HEK293T (cell line): Measurements from ENCODE around the gene PCNX3.

ENCODE experiments used
- CTCF ChIA-PET: fragments of 350-600 bp; formaldehyde crosslinking; extraction: SDS; loops from one replicate; lab custom pipeline; 2021; ENCODE audit warnings: antibody characterized with exemption, inconsistent platforms; lab: Yijun Ruan, JAX
- POLR2A ChIA-PET: fragments of 350-600 bp; formaldehyde crosslinking; extraction: SDS; loops from one replicate; lab custom pipeline; 2020; ENCODE audit warnings: antibody characterized with exemption, inconsistent platforms; lab: Yijun Ruan, JAX
- DNase-seq: peaks from one replicate; pipeline ENCODE4 v3.0.0; 2012; ENCODE audit warnings: mixed read lengths; ENCODE audit errors: extremely low spot score
- ARNT ChIP-seq: fragments of 450-650 bp; IDR thresholded peaks from 2 replicates; pipeline ENCODE4 v1.6.1; 2017; ENCODE audit warnings: mild to moderate bottlenecking
- BHLHE40 ChIP-seq: fragments of 450-650 bp; IDR thresholded peaks from 2 replicates; pipeline ENCODE4 v1.6.1; 2016; ENCODE audit warnings: mild to moderate bottlenecking, moderate library complexity, borderline replicate concordance
- CTBP1 ChIP-seq: fragments of 450-650 bp; IDR thresholded peaks from 2 replicates; pipeline ENCODE4 v1.6.1; 2016; ENCODE audit warnings: borderline replicate concordance
- ELF4 ChIP-seq: fragments of 450-650 bp; IDR thresholded peaks from 2 replicates; pipeline ENCODE4 v1.6.1; 2017; ENCODE audit warnings: antibody characterized with exemption
- FOXA1 ChIP-seq: fragments of 450-650 bp; IDR thresholded peaks from 2 replicates; pipeline ENCODE4 v1.6.1; 2016; ENCODE audit warnings: mild to moderate bottlenecking
- FOXK2 ChIP-seq: fragments of 450-650 bp; IDR thresholded peaks from 2 replicates; pipeline ENCODE4 v1.6.1; 2016; ENCODE audit warnings: mild to moderate bottlenecking
- FOXM1 ChIP-seq: fragments of 450-650 bp; IDR thresholded peaks from 2 replicates; pipeline ENCODE4 v1.6.1; 2017; ENCODE audit warnings: mild to moderate bottlenecking, borderline replicate concordance
- HDGF ChIP-seq: fragments of 450-650 bp; IDR thresholded peaks from 2 replicates; pipeline ENCODE4 v1.6.1; 2017; ENCODE audit warnings: antibody characterized with exemption, borderline replicate concordance
- L3MBTL2 ChIP-seq: fragments of 450-650 bp; conservative IDR thresholded peaks from 2 replicates; pipeline ENCODE4 v1.6.1; 2016; ENCODE audit warnings: mild to moderate bottlenecking
- LEF1 ChIP-seq: fragments of 450-650 bp; IDR thresholded peaks from 2 replicates; pipeline ENCODE4 v1.6.1; 2017; ENCODE audit warnings: mild to moderate bottlenecking, borderline replicate concordance
- NFRKB ChIP-seq: fragments of 450-650 bp; IDR thresholded peaks from 2 replicates; pipeline ENCODE4 v1.6.1; 2016; ENCODE audit warnings: mild to moderate bottlenecking, moderate library complexity
- SP1 ChIP-seq: fragments of 450-650 bp; IDR thresholded peaks from 2 replicates; pipeline ENCODE4 v1.6.1; 2017
- SUZ12 ChIP-seq: fragments of 450-650 bp; IDR thresholded peaks from 2 replicates; pipeline ENCODE4 v1.6.1; 2016; ENCODE audit warnings: mild to moderate bottlenecking
- TARDBP ChIP-seq: fragments of 450-650 bp; IDR thresholded peaks from 2 replicates; pipeline ENCODE4 v1.6.1; 2016
- ZNF384 ChIP-seq: fragments of 450-650 bp; IDR thresholded peaks from 2 replicates; pipeline ENCODE4 v1.6.1; 2016
- TF ChIP-seq, protein P1 (sequence below): fragments of 450-650 bp; IDR thresholded peaks from 2 replicates; pipeline ENCODE4 v1.6.1; 2016

PCNX3 gene

DNA sequence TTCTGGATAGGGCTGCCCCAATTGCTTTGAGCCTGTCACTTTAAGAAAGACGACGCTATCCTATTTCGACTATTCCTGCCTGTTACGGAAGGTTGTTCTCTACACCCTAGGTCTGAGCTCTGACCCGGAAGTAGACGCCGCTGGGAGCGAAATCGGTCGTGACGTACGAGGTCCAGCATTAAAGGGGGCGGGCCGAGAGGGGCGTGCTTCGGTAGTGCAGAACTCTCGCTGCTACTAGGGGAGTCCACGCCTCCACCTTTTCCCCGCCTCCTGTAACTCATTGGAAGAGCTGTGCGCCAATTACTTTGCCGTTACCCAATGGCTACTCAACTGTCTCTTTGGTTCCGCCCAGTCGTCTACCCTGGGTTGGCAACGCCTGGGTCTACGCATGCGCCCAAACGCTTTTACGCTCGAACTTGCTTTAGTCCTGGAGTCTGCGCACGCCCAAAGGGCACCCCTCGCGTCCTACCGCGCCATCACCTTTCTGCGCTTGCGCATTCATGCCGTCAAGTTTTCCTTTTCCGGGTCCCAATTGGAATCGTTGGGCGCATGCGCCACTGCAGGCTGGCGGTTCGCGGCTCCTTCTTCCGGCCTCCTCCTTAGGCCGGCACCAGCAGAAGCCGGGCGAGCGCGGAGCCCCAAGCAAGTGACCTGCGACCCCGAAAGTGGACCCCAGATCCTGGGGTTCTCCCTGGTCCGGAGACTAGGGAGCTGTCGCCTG, at the start of gene PCNX3:
PCNX3 (plus strand) TSS at position 548 of the 721 bp plus-strand sequence. CDS start 536 bp downstream, outside the sequence.
- peak; percentile 100 for DNase-seq
- POLR2A ChIA-PET: interaction anchor here (0.6 to 2.5 kb wide), 30 partner anchors 8 to 387 kb away, joined by 3 to 19 read pairs (median 4); partner anchors contain the start of genes BANF1, CCDC85B, EIF1AD and FAM89B
- CTCF ChIA-PET: interaction anchor here (0.5 to 2.3 kb wide), 3 partner anchors 21 to 893 kb away, joined by 3 to 7 read pairs (median 3); no protein-coding TSS in a partner anchor
- TF ChIP-seq FOXM1 (peak; percentile 93), HDGF (no peak), ELF4 (peak; percentile 85), L3MBTL2 (no peak)
- TF ChIP-seq, protein P1, sequence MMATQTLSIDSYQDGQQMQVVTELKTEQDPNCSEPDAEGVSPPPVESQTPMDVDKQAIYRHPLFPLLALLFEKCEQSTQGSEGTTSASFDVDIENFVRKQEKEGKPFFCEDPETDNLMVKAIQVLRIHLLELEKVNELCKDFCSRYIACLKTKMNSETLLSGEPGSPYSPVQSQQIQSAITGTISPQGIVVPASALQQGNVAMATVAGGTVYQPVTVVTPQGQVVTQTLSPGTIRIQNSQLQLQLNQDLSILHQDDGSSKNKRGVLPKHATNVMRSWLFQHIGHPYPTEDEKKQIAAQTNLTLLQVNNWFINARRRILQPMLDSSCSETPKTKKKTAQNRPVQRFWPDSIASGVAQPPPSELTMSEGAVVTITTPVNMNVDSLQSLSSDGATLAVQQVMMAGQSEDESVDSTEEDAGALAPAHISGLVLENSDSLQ: peak; percentile 100

DNA sequence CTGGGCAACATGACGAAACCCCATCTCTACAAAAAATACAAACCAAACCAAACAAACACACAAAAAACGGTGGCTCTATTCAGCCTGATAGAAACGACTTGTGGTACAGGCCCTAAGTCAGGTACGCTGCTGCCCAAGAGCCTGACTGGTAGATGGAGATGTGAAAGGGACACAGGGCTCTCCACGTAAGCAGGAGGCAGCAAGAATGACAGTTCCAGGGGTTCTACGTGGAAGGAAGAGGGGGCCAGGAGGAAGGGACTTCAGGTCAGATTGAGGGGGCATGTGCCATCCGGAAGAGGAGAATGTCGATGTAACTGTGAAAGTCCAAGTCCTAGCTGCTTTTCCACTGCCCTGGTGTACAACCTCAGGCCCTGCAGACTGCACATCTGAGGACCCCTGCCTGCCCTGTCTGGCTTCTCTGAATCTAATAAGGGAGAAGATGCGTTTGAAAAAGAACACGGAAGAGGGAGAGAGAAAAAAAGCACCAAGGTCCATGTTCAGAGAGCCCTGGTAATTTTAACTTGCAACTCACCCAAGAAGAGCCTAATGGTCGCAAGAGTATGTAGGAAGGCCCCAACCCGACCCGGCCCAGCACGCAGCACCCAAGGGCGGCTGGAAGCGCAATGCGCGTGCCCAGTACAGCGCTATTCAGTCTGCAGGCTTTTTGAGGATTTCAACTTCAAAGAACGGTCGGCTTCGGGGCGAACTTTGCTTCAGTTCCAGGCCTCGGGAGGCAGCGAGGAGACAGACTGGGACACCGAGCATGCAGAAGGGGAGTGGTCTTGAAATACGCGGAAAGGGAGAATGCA, 46.2 kb upstream of the PCNX3 start:
- CTCF ChIA-PET: interaction anchor here (0.9 to 4.4 kb wide), 5 partner anchors 9 to 33 kb away, joined by 3 to 50 read pairs (median 7); no protein-coding TSS in a partner anchor
- TF ChIP-seq ARNT (no peak), L3MBTL2 (peak; percentile 78)
- no peak for DNase-seq
- POLR2A ChIA-PET: interaction anchor here (0.9 to 3.3 kb wide), 13 partner anchors 9 to 72 kb away, joined by 3 to 47 read pairs (median 4); partner anchors contain the start of genes MAP3K11, PCNX3 and SCYL1

DNA sequence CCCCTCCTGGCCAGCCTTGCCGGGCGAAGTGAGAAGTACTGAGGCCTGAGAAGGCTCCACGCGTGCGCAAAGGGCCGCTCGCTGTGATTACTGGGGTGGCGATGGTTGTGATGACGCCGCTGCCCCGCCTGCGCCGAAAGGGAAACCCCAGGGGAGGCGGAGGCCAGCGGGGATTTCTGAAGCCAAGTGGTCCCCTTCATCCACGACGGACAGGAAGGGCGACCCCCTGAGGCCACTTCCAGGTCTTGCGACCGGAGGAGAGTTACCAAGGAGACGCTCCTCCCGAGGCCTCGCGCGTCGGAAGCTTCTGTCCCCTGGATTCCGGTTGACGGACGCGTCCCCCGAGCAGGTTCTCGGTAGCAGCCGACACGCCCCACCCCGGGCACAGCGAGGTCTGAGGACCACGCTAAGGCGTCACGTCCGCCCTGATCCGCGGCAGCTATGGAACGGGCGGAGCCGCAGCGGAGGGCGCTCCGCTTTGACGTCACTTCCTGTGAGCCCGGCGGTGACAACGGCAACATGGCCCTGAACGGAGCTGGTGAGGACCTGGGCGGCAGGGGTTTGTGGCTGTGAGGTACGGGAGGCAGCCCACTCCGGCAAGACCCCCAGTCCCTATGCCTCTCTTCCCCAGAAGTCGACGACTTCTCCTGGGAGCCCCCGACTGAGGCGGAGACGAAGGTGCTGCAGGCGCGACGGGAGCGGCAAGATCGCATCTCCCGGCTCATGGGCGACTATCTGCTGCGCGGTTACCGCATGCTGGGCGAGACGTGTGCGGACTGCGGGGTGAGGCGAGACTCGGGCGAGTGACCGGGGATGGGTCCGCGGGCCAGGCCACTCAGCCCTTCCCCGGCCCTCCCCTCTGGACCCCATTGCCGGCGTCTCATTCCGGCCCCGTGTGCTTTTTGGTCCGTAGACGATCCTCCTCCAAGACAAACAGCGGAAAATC, 45.3 kb upstream of the PCNX3 start, which contains the start of gene ZNRD2:
ZNRD2 (plus strand) TSS at position 505 of the 946 bp plus-strand sequence; CDS start at position 520, 15 bp downstream.
- TF ChIP-seq FOXK2: no peak
- TF ChIP-seq FOXM1: no peak
- no peak for TF ChIP-seq ZNF384
- no peak; the same call in 1 of the 2 replicates for TF ChIP-seq LEF1
- TF ChIP-seq, protein P1: peak; percentile 94
- no peak for TF ChIP-seq TARDBP
- no peak for TF ChIP-seq BHLHE40
- no peak; the same call in 1 of the 2 replicates for TF ChIP-seq L3MBTL2
- CTCF ChIA-PET: interaction anchor here (0.8 to 4.4 kb wide), 6 partner anchors 9 to 34 kb away, joined by 3 to 50 read pairs (median 7); no protein-coding TSS in a partner anchor
- DNase-seq: peak; percentile 96
- POLR2A ChIA-PET: interaction anchor here (0.6 to 3.3 kb wide), 16 partner anchors 10 to 483 kb away, joined by 3 to 47 read pairs (median 4); partner anchors contain the start of genes MAP3K11, PCNX3 and SCYL1

DNA sequence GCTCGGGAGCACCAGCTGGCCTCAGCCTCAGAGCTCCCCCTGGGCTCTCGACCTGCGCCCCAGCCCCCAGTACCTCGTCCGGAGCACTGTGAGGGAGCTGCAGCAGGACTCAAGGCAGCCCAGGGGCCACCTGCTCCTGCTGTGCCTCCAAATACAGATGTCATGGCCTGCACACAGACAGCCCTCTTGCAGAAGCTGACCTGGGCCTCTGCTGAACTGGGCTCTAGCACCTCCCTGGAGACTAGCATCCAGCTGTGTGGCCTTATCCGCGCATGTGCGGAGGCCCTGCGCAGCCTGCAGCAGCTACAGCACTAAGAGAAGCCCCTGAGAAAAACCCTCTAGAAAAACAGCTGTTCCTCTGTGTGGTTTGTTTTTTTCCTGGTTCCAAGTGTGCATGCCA, 44.2 kb upstream of the PCNX3 start:
- TF ChIP-seq L3MBTL2 (no peak), FOXM1 (no peak), FOXA1 (no peak)
- POLR2A ChIA-PET: interaction anchor here (0.8 to 3.3 kb wide), 9 partner anchors 11 to 147 kb away, joined by 3 to 47 read pairs (median 4); partner anchors contain the start of genes MAP3K11 and PCNX3
- DNase-seq: no peak
- CTCF ChIA-PET: interaction anchor here (0.6 to 4.4 kb wide), 5 partner anchors 11 to 397 kb away, joined by 3 to 50 read pairs (median 8); no protein-coding TSS in a partner anchor

DNA sequence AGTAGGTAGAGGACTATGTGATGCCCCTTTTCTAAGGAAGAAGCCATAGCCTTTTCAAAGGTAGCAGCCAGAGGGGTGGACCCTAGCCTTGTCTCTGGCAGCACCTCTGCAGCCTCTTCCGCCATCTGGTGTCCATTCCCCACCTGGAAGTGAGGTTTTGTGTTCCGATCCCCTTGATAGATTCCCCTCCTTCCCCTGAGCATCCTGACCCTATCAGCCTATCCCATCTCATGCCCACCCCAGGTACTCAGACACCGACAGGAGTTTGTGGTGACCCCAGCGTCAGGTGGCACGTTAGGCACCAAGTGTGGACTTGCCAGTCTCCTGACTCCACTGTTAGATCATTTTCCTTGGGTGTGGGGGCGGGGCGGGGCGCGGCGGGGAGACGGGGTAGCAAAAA, 43.6 kb upstream of the PCNX3 start:
- DNase-seq: no peak
- POLR2A ChIA-PET: interaction anchor here (0.8 to 3.3 kb wide), 12 partner anchors 11 to 286 kb away, joined by 3 to 47 read pairs (median 4); partner anchors contain the start of genes CFL1 and SCYL1
- TF ChIP-seq ARNT: no peak
- no peak for TF ChIP-seq CTBP1
- TF ChIP-seq FOXK2: no peak
- TF ChIP-seq ELF4: no peak
- TF ChIP-seq NFRKB: no peak
- TF ChIP-seq, protein P1: no peak
- TF ChIP-seq SUZ12: no peak
- no peak for TF ChIP-seq LEF1
- TF ChIP-seq BHLHE40: no peak
- TF ChIP-seq SP1: no peak
- no peak for TF ChIP-seq HDGF
- TF ChIP-seq FOXA1: no peak
- TF ChIP-seq FOXM1: no peak
- no peak for TF ChIP-seq L3MBTL2
- no peak for TF ChIP-seq TARDBP
- CTCF ChIA-PET: interaction anchor here (0.6 to 4.4 kb wide), 4 partner anchors 11 to 31 kb away, joined by 3 to 50 read pairs (median 10); no protein-coding TSS in a partner anchor
